Measurements from ENCODE around the gene LENG9.

LENG9 gene

DNA sequence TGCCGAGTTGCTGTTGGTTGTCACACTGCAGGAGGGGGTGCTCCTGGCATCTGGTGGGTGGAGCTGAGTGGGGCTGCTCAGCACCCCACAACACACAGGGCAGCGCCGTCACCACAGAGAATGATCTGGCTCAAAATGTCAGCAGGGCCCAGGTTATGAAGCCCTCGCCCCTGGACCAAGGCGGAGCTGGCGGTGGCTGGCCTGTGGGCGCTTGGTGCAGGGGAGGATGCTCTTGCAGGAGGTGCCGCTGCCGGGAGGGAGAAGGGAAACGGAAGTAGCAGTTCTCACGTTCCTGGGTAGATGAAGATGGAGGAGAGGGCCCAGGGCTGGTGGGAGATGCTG lies 28.7 kb downstream of the LENG9 start:
- no peak for DNase-seq

DNA sequence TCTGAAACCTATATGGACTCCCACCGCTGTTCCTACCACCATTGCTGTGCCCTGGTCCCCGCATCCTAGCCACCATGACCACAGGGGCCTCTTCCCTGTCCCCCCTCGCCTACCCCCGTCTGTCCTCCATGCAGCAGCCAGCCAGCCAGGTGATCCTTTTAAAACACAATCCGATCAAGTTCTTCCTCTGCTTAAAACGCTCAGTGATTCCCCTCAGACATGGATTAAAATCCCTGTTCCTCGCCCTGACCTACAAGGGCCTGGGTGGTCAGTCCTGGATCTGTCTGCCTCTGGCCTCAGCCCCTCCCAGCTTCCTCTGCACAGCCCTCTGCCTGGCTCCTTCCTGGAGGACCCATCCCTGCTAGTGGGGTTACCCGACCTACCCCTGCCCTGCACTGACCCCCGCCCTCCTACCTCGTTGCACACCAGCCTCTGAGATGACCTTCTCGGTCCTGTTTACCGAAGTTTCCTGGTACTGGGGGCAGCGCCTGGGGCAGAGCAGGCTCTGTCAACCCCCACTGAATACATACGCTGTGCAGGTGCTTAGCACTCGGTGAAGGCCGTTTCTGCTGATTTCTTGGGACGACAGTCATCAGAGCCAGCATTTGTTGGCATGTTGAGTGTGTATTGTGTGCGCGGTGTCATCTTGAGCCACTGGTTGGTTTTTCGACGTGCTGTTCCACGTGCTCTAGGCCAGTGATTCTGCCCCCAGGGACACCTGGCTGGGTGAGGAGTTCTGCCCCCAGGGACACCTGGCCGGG lies 29.3 kb downstream of the LENG9 start:
- no peak for DNase-seq

DNA sequence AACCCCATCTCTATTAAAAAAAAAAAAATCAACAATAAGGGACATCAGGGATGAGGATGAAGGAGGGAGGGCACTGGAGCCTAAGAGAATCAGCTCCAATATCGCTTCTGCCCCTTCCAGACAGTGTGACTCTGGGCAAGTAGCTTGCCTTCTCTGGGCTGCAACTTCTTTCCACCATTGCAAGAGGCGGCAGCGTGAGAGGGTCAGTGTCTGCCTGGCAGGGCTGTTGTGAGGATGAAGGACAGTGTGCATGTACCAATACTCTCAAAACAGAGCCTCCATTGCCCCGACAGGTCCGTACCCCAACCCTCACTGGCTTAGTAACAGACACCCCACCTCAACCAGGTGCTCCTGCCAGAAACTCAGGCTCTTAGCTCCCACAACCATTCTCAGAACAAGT lies 29.9 kb downstream of the LENG9 start:
- DNase-seq, result no peak

DNA sequence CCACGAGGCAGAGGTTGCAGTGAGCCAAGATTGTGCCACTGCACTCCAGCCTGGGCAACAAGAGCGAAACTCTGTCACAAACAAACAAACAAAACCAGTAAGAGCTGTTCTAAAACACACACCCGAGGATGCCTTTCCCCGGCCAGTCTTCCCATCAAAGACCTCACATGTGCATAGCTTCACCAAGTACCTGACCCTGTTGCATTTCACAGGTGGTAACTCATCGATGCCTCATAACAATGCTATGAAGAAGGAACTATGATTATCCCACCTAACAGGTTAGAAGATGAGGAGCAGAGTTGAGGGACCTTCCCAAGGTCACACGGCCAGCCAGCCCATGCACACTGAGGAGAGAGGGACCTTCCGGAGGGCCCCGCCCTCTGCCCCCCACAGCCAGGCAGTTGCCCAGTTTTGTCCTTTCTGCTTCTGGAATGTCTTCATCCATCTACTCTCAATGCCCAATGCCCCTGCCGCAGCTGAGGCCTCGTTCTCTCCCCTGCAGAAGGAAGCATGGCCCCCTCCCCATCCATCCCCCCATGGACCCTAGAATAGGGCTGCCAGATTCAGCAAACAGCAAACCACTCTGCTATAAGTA lies 31.3 kb downstream of the LENG9 start:
- no peak for DNase-seq

DNA sequence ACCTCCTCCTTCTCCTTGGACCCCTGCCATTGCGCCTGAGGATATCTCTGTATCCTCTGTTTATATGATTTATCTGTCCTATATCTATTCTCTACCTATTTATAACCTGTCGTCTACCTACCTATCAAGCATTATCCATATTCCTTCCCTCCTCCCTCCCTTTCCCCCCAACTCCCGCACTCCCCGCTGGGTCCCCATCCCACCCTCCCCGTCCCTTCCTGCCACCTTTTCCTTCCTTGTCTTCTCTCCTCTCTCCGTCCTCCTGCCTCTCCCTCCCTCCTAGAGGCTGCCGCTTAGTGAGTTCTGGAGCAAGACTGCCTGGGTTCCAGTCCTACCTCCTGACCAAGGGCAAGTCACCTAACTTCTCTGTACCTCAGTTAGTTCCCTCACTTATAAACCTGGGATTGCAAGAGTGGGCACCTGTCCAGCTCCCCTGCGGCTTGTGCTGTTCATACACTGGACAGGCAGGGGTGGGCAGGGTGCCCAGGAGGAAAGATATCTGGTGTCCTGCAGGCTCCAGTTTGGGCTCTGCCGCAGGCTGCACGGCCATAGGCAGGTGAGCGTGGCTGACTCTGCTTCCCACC lies 32.2 kb downstream of the LENG9 start:
- no peak for DNase-seq

DNA sequence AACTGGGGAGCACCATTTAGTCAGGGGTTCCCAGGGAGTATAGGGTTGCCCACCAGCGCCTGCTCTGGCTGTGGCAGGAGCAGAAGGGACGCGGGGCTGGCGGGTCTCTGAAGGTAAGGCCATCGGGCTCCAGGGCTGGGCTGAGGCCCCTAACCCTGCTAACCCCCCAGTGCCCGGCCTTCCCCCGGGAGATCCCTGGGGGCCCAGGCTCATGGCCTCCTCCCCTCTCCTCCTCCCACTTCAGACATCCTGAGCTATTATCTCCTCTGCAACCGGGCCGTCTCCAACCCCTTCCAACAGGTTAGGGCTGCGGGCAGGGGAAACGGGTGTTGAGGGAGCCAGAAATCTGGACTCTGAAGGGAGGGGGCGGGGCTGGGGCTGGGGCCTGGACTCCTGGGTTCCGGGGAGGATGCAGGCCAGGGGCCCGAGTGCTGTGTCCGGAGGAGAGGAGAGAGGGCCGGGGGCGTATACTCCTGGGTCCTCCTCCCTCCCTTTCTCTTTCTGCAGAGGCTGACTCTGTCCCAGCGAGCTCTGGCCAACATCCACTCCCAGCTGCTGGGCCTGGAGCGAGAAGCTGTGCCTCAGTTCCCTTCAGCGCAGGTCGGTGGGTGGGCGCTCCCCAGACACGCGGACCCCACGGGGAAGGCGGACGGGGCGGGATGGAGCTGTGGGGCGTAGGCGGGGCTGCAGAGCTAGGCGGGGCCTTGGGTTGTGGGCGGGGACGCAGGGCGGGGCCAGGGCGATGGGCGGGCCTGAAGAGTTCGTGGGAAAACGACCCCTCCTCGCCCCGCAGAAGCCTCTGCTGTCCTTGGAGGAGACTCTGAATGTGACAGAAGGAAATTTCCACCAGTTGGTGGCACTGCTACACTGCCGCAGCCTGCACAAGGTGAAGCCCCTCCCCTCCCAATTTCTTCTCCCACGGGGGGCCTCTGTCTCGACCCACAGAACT lies 33.0 kb downstream of the LENG9 start:
- peak; percentile 37 to 47 for DNase-seq

DNA sequence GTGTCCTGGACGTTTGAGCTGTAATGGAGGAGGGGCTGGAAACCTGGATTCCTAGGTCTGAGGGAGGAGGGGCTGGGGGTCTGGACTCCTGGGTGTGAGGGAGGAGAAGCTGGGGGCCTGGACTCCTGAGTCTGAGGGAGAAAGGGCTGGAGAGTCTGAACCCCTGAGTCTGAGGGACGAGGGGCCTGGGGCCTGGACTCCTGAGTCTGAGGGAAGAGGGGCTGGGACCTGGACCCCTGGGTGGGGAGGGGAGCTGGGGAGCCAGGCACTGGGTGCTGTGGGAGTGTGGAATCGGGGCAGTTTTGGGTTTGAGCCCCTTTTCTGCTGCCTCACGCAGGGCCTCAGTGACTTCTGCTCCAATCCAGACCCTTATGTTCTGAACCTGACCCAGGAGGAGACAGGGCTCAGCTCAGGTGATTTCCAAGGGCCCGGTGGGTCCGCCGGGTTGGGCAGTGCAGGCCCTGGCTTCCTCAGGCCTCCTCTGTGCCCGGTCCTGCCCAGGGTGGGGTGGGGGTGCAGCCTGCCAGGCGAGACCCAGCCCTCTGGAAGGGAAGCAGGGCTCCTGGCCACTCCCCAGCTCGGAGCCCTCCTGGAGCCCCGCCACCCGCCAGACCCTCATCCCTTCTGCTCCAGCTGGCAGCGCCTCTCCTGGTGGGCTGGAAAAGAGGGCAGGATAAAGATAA lies 33.9 kb downstream of the LENG9 start:
- DNase-seq, result no peak

DNA sequence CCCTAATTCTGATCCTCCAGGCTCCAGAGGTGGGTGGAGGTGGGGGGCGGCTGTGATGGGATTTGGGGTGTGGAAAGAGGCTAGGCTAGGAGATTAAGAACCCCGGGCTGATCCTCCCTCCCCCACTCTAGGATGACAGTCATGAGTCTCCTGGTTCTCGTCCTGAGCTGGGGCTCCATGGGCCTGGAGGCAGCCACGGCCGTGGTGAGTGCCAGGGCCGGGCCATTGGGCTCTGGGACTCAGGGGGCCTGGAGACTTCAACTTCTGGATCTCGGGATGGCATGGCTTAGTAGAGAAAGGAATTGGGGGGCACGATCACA lies 34.4 kb downstream of the LENG9 start:
- no peak for DNase-seq

DNA sequence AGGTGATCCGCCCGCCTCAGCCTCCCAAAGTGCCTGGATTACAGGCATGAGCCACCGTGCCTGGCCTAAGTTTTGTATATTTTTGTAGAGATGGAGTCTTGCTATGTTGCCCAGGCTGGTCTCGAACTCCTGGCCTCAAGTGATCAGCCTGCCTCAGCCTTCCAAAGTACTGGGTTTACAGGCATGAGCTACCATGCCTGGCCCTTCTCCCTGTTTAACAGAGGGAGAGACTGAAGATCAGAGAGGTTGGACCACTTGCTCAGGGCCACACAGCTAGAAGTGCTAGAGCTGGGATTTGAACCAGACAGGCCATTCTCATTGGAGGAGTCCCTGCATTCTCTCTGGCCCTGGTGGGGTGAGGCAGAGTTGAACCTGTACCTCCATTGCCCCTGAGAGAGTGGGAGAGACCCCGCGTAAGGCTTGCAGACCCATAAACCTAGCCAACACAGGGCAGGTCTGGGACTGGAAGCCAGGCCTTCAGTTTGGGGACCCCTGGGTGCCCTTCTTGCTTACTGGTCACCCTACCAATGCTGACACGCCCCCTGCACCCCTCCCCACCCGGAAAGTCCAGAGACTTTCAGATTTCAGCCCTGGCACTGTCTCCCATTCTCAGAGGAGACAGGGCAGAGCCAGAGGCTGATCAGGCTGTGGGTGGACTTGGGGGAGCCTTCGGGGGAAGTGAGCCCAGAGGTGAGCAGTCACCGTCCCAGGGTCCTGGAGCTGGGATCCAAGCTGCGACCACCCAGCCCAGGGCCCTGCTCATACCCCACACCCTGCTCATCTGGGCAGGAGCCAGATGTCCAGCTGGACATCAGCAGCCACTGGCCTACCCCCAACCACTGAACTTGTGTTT lies 35.0 kb downstream of the LENG9 start:
- DNase-seq, result no peak

DNA sequence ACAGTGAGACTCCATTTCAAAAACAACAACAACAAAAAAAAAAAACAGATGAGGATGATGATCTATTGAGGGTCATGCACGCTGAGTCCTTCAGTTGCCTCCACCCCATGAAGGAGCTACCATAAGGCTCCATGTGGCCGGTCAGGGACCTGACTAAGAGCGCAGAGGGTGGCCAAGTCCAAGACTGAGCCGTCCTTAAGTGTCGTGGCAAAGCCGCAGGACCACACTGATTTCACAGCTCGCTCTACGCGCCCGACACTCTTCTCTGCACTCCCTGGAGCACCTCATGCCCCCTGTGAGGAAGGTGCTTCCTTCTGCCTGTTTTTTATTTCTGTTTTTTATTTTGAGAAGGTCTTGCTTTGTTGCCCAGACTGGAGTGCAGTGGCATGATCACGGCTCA lies 36.0 kb downstream of the LENG9 start:
- no peak for DNase-seq

DNA sequence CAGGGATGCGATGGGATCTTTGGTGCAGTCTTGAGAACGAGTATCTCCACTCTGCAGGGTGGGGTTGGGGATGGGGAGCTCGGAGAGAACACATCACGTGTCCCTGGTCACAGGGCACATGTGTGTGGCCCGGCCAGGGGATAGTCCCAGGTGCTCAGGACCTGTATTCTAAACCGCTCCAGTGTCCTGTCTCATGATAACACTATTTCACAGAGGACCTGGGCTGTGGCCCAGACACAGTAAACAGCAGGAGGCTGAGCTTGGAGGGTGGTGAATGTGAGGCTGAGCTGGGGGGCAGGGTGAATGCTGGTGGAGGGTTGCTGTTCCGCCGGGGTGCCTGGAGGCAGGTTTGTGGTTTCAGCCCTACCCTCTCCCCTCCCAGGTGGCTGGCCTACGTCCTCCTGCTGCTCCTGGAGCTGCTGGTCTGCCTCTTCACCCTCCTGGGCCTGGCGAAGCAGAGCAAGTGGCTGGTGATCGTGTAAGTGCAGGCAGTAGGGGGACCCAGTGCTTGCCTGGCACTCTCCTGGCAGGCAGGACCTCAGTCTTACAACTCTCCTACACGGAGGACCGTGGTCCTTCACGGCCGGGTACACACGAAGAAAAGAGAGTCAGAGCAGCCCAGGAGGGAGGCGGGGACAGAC lies 37.2 kb downstream of the LENG9 start:
- DNase-seq, result no peak

DNA sequence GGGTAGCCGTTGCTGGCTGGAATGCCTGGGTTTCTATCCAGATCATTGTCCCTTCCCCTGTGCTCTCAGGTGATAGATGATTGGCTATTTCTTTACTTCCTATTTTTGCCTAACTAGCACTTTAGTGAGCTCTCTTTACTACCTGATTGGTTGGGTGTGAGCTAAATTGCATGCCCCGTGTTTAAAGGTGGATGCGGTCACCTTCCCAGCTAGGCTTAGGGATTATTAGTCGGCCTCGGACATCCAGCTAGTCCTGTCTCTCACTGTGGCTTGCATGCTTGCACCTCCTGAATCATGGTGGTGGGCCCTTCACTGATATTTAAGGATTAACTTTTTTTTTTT lies 38.2 kb downstream of the LENG9 start:
- DNase-seq, result no peak

DNA sequence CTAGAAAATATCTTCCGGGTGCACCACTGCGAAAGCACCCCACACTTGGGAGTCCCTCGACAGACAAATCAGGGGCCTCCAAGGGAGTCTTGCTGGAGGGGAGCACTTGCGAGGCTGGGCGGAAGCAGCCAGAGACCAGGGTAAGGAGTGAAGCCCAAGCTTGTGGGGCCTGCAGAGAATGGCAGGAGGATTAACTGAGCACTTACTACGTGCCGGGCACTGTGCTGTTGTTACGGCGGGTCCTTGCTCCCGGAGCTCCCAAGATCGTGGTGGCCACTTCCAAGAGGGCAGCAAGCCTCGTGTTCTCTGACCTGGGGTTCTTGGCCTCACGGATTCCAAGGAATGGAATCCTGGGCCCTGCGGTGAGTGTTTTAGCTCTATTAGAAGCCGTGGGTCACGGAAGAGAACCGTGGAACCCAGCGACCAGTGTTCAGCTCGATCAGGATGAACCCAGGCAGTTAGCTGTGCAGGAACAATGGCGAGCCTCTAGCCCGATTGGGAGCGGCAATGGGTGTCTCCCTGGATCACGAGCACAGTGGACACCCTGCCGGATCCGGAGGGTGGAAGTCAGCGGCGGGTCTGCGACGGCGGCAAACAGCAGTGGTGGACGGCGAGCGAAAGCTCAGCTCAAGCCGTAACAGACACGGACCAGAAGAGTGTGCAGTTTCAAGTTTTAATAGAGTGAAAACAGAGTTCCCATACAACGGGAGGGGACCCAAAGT lies 38.8 kb downstream of the LENG9 start:
- DNase-seq, result no peak

DNA sequence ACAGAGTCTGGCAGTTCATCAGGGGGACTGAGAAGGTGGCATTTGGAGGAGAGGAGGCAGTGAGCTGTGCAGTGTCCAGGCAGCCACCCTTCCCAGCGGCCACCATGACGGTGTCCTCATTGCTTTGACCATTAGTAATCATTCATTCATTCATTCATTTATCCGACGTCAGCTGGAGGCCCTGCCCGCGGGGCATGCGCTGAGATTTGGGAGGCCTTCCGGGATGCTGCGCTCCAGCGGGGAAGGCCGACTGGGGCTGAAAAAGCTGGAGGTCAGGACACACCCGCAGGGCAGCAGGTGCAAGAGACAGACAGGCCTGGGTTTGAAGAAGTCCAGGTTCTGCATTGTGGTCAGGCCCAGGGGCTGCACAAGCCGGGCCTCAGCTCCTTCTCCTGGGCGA lies 39.4 kb downstream of the LENG9 start:
- DNase-seq, result no peak

DNA sequence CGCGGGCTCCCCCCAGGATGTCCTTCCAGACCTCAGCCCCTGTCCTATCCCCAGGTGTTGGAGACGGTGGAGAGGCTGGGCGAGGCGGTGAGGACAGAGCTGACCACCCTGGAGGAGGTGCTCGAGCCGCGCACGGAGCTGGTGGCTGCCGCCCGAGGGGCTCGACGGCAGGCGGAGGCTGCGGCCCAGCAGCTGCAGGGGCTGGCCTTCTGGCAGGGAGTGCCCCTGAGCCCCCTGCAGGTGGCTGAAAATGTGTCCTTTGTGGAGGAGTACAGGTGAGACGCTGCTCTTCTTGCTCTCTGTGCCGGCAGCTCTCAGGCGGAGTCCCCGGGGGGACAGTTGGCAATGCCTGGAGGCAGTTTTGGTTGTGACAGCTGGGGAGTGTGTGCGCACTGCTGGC lies 41.4 kb downstream of the LENG9 start:
- no peak for DNase-seq

DNA sequence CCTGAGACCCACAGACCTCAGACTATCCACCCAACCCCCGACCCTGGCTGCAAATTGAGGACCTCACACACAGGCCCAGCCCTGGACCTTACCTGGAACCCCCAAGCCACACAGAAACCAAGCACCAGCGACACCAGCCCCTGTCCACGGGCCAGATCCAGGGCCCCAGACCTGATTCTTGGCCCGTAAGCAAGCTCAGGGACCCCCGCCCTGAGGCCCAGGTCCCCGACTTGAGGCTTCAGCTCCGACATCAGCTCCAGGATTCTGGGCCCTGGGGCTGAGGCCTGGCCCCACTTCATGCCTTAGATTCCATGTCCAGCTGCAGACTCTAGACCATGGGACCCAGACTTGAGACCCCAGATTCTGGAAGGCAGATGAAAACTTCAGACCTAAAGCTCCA lies 42.1 kb downstream of the LENG9 start:
- DNase-seq, result no peak

DNA sequence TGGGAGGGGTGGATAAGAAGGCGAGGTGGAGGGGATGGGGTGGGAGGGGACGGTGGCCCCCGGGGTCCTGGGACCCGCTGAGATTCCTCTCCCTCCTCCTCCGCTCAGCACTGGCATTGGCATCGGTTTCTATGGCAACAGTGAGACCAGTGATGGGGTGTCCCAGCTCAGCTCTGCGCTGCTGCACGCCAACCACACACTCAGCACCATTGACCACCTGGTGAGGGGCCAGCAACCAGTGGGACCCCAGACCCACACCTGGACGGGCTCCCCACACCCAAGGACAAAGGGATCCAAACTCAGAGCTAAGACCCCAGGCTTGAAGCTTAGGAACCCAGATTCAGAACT lies 42.4 kb downstream of the LENG9 start:
- no peak for DNase-seq

DNA sequence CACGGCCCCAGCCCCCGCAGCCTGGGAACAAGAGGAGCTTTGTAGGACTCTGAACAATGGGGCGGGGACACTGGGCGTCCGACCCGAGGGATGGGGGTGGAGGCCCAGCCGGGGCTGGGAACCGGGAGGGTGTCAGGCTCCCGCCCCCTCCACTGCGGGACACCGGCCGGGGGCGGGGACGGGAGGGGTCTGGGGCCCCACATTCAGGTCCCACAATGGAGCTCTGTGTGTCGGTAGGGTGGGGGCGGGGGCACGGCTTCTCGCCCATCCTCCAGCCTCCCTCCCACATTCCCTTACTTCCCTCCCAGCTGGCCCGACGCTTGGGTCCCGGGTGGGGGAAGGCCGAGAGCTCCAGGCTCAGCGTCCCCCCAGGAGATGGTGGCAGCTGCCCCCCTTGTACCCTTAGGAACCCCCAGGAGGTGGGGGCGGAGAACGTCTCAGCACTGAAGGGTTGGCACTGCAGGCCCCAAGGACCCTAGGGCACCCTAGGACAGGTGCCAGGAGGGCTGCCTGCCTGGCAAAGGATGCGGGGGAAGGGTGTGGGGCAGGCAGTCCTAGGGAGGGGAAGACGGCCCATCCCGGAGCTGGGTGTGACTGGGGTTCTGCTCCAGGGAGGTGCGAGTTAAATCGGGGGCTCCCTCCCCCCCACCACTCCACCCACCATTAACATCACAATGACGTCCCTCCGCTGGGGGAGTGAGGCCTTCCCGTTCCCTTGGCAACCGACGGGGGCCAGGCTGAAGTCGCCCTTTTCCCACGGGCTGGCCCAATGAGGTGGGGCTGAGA lies 43.0 kb downstream of the LENG9 start:
- DNase-seq, result no peak

DNA sequence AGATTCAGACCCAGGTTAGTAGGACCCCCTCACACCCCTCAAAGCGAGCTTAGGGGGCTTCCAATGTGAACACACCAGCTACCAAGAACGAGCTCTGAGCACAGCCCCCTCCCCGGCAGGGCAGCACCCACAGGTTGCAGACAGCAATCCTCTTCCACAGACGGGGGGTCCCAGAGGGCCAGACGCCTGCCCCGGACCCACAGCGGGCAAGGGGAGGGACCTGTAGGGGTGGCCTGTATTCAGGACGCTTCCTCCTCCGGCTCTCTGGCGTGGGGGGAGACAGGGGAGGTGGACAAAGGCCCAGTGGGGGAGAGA lies 43.6 kb downstream of the LENG9 start:
- no peak for DNase-seq

All from CD4-positive, alpha-beta T cell treated with Interleukin-1 beta for 1 hour (primary cell).